Lower leg skin (tissue), 3 donors: ENCODE data around the gene ABCB9.

ENCODE experiments used
- CTCF ChIP-seq, 3 donors: fragments of 450-650 bp; IDR thresholded peaks; one replicate each; pipeline ENCODE4 v1.5.1; 2016; ENCODE audit warnings: antibody characterized with exemption in 3 of 3, mild to moderate bottlenecking in 3 of 3, moderate library complexity in 2 of 3
- POLR2A ChIP-seq, 2 donors: fragments of 450-650 bp; IDR thresholded peaks; one replicate each; pipeline ENCODE4 v1.6.1; 2016 to 2017; ENCODE audit warnings: antibody characterized with exemption in 2 of 2, mild to moderate bottlenecking in 1 of 2, moderate library complexity in 1 of 2

DNA sequence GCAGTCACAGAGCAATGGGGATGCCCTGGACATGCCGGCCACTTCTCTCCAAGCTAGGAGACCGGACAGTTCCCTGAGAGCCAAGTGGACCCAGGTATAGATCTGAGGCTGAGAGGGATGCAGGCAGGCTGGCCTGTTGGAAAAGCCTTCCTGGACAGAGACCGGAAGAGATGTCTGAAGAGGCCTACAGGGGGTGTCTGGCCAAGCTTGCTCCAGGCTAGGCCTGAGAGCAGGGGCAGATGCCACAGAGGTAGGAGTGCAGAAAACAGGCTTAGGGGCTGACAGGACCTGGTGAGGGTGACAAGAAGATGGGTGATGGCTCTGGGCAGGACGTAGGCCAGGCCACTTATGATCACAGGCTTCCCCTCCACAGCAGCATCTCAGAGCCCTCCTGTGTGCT lies 44.4 kb upstream of the ABCB9 start:
- TF ChIP-seq CTCF (IDR thresholded peaks at IDR 0.05) (no peak), POLR2A (IDR thresholded peaks at IDR 0.05) (no peak)
